ENCODE measurements around the gene SLC10A3.

The SLC10A3 gene

DNA sequence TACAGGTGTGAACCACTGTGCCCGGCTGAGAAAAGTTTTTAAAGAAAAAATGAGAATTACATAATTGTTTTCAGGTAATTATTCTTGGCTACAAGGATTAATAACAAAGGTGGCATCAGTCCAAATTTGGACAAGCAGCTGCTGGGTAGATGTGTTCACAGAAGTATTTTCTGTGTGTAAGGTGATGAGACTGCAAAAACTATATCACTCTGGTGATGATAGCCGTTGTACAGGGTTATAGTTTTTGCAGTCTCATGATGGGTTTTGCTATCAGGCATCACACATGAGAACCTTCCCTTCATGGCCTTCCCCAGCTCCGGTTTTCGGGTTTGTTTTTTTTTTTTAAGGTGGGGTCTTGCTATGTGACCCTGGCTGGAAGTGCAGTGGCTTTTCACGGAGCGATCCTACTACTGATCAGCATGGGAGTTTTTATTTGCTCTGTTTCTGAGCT lies 5.1 kb upstream of the SLC10A3 start:
- no peak overlapping the region for H3K4me3 Mint-ChIP-seq
- H3K9me3 Mint-ChIP-seq, result no peaks in the 10 kb centered on the region
- no peak overlapping the region for H3K27ac Mint-ChIP-seq
- peaks cover 9% of the 10 kb centered on the region for H3K4me1 Mint-ChIP-seq
- H3K36me3 Mint-ChIP-seq, result no peaks in the 10 kb centered on the region
- DNase-seq (ENCODE audit: low spot score in 2 of 2) (no peak), ATAC-seq (no peak)

DNA sequence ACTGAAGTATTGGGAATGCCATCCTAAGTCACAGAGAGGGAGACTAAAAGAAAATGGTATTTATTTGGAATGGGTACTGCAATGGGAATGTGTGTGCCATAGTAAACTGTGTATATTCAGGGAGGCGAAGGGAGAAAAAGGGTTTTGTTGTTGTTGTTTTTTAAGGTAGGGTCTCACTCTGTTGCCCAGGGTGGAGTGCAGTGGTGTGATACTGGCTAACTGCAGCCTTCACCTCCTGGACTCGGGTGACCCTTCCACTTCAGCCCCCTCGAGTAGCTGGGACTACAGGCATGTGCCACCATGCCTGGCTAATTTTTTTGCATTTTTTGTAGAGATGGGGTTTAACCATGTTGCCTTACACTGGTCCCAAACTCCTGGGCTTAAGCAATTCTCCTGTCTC lies 4.3 kb upstream of the SLC10A3 start:
- no peak overlapping the region for H3K27ac Mint-ChIP-seq
- no peak overlapping the region for H3K4me3 Mint-ChIP-seq

DNA sequence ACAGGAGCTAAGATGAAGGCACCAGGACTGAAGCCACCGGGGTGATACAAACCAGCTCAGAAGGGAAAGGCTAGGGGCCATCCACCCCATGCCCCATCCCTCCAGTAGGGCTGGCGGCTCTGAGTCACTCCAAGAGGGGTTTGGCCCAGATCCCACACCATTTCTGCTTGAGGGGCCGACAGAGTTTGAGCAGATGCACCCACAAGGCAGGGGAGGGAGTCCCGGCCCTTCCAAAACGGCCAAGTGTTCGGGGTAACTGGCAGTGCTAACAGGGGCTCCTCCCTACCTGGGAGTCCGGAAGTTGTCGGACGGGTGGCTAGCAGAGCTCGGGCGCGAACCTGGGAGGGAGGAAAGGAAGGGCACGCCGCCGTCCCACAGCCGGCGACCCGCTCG lies 412 bp downstream of the SLC10A3 start:
- ATAC-seq, result peak; percentile 40
- no peaks in the 10 kb centered on the region for H3K9me3 Mint-ChIP-seq
- peak overlapping the region; percentile 79 for H3K27ac Mint-ChIP-seq
- peak; percentile 12 to 69 for DNase-seq (ENCODE audit: low spot score in 2 of 2)
- H3K36me3 Mint-ChIP-seq, result peaks cover 12% of the 10 kb centered on the region
- H3K4me1 Mint-ChIP-seq, result peaks cover 30% of the 10 kb centered on the region
- H3K4me3 Mint-ChIP-seq, result peak overlapping the region; percentile 88

More for the DNA sequence above, 4.3 kb upstream of the SLC10A3 start:
- Mint-ChIP-seq H3K36me3 (no peaks in the 10 kb centered on the region), H3K4me1 (peaks cover 11% of the 10 kb centered on the region), H3K9me3 (no peaks in the 10 kb centered on the region)
- no peak for DNase-seq (ENCODE audit: low spot score in 2 of 2)
- ATAC-seq, result no peak

DNA sequence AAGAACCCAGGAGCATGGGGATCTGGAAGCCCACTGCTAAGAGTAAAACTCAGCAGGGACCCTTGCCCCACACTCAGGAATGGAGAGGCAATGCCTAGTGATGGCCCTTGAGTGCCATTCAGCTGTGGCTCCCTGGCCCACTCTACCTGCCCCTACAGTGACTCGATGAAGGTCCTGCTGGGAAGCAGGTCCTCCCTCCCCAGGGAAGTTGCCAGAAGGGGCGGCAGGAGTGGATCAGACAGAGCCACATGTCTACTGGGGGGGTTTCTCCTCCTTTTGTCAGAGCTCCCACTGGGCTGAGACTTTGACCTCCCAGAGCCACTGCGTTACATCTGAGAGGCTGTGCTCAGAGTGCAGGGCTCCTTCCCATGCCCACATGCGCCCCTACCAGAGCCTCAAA lies 1.2 kb downstream of the SLC10A3 start:
- peaks cover 30% of the 10 kb centered on the region for H3K4me1 Mint-ChIP-seq
- H3K9me3 Mint-ChIP-seq, result no peaks in the 10 kb centered on the region
- peak overlapping the region; percentile 79 for H3K27ac Mint-ChIP-seq
- no peak for DNase-seq (ENCODE audit: low spot score in 2 of 2)
- peak overlapping the region; percentile 88 for H3K4me3 Mint-ChIP-seq
- no peak for ATAC-seq
- H3K36me3 Mint-ChIP-seq, result peaks cover 20% of the 10 kb centered on the region

DNA sequence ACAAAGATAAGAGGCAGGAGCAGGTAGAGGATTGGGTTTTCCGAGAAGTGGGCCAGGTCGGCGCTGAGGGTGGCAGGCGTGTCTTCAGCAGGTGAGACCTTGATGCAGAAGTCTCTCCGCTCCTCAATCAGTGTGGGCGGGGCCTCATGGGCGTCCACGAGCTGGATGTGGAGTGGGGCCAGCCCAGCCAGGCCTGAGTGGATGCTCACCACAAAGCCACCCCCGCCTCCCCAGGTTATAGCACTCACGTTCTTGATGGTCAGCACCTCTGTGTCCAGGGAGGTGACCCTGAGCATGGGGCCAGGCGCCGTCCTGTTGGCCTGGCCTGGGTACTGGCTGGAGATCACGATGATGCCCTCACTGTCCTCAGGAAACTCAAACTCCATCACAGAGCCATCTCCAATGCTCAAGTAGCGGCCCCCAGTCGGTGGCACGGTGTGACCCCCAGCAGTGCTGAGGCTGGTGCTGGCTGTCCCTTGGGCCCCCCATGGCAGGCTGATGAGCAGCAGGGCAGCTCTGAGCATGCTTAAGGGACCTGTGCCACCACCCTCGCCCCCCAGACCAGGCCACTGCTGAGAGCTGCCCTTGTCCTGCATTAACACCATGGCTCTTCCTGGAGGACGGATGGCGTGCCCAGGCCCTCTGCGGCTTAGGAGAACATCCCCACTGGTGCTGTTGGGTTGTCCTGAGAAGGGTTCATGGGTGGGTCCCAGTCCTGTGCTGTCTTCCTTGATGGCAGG lies 1.9 kb downstream of the SLC10A3 start:
- H3K4me1 Mint-ChIP-seq, result peaks cover 31% of the 10 kb centered on the region
- peak overlapping the region; percentile 20 for H3K27ac Mint-ChIP-seq
- DNase-seq (ENCODE audit: low spot score in 2 of 2) (no peak), ATAC-seq (no peak)
- H3K4me3 Mint-ChIP-seq, result peak overlapping the region; percentile 88
- H3K36me3 Mint-ChIP-seq, result peaks cover 27% of the 10 kb centered on the region
- H3K9me3 Mint-ChIP-seq, result no peaks in the 10 kb centered on the region

DNA sequence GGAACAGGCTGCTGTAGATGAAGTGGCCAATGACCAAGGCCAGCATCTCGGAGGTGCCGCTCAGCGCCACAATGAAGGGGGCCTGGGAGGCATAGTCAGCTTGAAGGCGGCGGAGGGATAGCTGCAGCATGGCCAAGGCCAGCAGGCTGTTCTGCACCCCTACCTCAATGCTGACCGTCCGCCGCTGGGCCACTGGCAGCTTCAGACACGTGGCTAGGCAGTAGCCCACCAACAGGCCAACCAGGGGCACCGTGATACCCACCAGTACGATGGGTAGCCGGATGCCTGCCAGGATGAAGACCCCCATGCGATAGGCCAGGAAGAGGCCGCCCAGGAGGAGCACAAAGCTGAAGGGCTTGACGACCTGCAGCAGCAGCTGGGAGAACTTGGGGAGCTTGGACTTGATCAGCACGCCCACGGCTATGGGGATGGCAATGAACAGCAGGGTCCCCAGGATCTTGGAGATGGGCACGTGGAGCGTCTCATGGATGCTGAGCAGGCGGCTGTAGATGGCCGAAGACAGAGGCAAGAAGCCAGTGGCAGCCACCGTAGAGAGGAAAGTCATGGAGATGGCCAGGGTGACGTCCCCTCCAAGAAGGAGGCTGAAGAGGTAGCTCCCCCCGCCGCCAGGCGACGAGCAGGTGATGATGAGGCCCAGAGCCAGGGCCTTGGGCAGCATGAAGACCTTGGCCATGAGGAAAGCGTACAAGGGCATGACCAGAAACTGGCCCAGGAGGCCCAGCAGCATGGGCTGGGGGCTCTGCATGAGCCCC lies 2.7 kb downstream of the SLC10A3 start:
- ATAC-seq (no peak), DNase-seq (ENCODE audit: low spot score in 2 of 2) (no peak)
- Mint-ChIP-seq H3K4me3 (peak overlapping the region; percentile 65), H3K4me1 (peaks cover 38% of the 10 kb centered on the region), H3K9me3 (no peaks in the 10 kb centered on the region), H3K36me3 (peaks cover 32% of the 10 kb centered on the region), H3K27ac (peak overlapping the region; percentile 20)

DNA sequence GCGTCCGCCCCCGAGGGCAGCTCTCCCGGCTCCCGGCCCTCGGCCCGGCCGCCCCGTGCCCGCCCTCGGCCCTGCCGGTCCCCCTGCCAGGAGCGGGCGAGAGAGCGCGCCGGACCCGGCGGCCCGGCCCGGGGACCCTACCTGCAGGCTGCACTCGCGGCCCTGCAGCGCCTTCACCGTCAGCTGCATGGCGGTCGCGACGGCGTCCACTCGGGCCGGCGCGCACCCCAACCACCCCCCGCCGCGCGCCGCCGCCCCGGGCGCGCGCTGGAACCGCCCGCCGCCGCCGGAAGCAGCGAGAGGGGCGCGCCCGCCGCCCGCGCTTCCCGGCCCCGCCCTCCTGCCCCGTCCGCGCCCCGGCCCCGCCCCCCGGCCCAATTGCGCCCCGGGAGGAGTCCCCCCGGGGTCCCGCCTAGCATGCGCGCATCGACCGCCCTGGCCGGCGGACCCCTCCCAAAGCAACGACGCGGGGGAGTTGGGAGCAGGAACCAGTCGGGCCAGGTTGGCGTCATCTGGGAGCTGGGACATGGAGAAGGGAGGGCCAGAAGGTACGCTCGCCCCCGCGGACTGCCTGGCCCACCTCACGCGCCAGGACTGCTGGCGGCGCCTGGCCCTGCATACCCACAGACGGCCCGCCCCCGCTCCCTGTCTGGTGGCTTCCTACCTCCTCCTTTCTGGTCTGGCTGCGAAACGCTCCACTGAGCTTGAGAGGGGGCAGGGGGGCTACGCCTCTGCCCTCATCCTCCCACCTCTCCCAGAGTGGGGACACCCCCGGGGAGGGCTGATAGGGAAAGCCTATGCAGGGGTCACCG lies 3.8 kb downstream of the SLC10A3 start, which contains the start of gene UBL4A:
TSS of gene UBL4A (minus strand) at position 220 of the 812 bp plus-strand sequence. CDS start at position 189, 31 bp downstream.
- Mint-ChIP-seq H3K4me1 (peaks cover 38% of the 10 kb centered on the region), H3K36me3 (peaks cover 38% of the 10 kb centered on the region), H3K27ac (peak within 1 kb of the TSS; percentile 85), H3K4me3 (peak within 1 kb of the TSS; percentile 65), H3K9me3 (no peaks in the 10 kb centered on the region)
- DNase-seq (ENCODE audit: low spot score in 2 of 2) (peak; percentile 46 to 73), ATAC-seq (peak; percentile 43)

DNA sequence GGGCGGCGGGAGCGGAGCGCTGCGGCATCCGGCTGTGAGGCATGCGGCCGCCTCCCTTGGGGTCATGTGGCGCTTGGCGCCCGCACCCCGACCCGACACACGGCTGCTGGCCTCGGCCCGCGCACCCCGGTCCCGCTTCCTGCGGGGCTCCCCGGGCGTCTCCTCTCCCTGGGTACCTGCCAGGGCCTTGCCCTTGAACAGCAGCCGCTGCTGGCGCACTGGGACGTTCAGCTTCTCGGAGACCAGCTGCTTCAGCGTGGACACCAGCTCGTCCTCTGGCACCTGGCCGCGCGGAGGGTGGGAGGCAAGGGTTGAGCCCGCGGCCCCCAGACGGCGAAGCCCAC lies 4.4 kb downstream of the SLC10A3 start:
- no peak overlapping the region for H3K27ac Mint-ChIP-seq

DNA sequence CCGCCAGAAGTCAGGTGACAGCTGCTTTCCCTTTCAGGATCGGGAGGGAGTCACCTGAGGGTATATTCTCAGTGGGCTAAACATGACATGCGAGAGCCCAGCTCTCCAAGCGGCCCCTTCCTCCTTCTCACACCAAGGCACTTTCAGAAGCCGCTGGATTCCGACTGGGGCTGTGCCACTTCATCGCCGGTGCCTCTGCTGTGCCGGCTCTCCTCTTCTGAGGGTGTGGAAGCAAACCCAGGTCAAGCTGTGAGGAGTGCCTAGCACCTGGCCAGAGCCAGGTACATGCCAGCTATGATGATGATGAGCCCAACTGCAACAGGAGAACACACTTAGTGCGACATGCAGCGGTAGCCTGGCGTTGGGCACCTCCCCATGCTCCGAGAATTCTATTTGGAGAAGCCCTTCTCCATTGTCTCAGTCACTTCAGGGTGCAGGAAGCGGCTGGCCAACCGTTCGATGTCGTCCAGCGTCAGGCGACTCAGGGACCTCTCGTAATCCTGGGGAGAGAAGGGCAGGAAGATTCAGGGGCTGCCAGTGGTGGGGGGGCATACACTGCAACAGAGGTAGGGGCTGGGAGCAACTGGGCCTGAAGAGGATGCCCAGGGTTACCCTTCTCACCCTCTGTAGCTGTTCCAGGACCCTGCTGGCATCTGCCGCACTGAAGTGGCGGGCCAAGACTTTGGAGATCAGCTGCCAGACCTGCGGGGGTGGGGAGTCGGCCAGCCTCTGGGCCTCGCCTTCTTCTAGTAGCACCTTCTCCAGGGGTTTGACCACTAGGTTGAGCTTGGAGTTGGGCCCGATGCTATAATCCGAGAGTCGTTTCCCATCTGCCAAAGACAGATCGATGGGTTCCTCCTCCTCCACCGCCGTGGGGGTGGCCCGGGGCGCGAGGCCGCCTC lies 5.0 kb downstream of the SLC10A3 start:
- Mint-ChIP-seq H3K27ac (no peak overlapping the region), H3K9me3 (no peaks in the 10 kb centered on the region), H3K36me3 (peaks cover 38% of the 10 kb centered on the region), H3K4me3 (peak overlapping the region; percentile 65), H3K4me1 (peaks cover 29% of the 10 kb centered on the region)
- DNase-seq (ENCODE audit: low spot score in 2 of 2), result no peak
- no peak for ATAC-seq

More for the DNA sequence above, 4.4 kb downstream of the SLC10A3 start:
- peaks cover 33% of the 10 kb centered on the region for H3K4me1 Mint-ChIP-seq
- peaks cover 38% of the 10 kb centered on the region for H3K36me3 Mint-ChIP-seq
- peak overlapping the region; percentile 65 for H3K4me3 Mint-ChIP-seq
- H3K9me3 Mint-ChIP-seq, result no peaks in the 10 kb centered on the region
- peak; percentile 4 for ATAC-seq
- peak; percentile 9 to 64 for DNase-seq (ENCODE audit: low spot score in 2 of 2)

DNA sequence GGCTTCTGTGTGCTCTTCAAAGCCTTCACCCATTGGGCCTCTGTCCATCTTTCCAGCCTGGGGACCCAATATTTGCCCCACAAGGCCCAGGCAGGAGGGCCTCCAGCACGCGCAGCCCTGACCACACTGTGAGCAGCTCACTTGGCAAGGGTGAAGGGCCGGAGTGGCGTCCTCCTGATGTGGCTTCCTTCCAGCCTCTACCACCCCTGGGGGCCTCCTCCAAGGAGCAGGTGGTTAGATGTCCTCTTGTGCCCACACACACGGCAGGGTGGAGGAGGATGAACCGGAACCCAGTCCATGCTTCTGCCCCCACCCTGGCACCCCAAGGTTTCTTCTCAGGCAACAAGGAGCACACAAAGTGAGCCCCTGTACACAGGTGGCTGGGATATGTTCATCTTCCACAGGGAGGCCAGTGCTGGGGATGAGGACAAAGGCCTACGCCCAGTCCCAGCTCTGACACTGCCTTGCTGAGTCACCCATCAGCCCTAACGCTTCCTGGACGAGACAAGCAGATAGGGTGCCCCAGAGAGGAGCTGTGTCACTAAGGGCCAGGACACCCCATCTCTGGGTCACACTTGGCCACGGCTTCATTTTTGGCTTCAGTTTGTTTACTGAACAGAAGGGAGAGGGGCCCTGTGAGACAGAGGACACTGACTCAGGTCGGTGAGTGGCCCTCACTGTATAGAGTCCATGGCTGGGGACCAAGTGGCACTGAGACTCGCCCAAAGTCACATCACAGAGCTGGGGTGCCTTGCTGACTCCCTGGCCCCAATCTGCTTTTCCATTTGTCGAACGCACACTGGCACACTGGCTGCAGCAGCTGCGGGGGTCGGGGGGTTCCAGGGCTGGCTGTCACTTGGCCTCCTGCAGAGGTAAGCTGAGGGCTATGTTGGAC lies 5.9 kb downstream of the SLC10A3 start:
- H3K36me3 Mint-ChIP-seq, result peaks cover 39% of the 10 kb centered on the region
- peak overlapping the region; percentile 37 for H3K27ac Mint-ChIP-seq
- ATAC-seq, result no peak
- no peak for DNase-seq (ENCODE audit: low spot score in 2 of 2)
- H3K9me3 Mint-ChIP-seq, result no peaks in the 10 kb centered on the region
- H3K4me3 Mint-ChIP-seq, result peak overlapping the region; percentile 65
- H3K4me1 Mint-ChIP-seq, result peaks cover 27% of the 10 kb centered on the region

DNA sequence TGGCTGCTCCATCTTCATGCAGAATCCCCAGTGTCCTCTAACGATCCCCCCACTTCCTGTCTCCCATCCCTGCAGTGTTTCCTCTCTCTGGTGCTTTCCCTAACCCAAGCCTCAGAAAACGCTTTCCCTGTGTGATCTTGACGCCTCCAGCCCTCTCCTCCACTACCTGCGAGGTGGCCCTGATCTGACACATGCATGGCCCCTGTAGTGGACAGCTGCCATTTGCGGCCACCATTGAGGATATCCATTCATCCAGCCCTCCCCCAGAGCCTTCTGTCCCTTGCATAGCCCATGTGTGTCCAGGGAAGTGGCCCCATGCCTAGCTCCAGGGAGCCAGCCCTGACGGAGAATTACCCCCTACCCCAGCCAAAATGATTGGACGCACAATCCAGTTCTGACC lies 7.1 kb downstream of the SLC10A3 start:
- no peak overlapping the region for H3K4me3 Mint-ChIP-seq
- ATAC-seq, result no peak
- H3K4me1 Mint-ChIP-seq, result peaks cover 20% of the 10 kb centered on the region
- no peak overlapping the region for H3K27ac Mint-ChIP-seq
- H3K9me3 Mint-ChIP-seq, result no peaks in the 10 kb centered on the region
- no peak for DNase-seq (ENCODE audit: low spot score in 2 of 2)
- peaks cover 51% of the 10 kb centered on the region for H3K36me3 Mint-ChIP-seq

DNA sequence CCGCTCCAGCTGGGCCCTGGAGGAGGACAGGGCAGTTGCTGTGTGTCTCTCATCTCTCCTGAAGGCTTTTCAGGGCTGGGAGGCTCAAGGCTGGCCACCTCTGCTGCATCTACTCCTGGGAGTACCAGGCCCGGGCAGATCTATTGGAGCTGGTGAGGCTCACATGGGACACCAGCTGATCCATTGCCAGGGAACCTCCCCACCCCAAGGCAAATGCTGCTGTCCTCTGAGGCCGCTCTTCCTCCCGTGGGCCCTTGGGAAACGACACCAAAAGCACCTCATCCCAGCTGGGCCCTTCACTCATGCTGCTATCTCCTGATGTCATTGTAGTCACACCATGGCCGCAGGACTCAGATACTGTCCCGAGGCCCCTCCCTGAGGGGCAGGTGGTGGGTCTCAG lies 7.6 kb downstream of the SLC10A3 start:
- Mint-ChIP-seq H3K27ac (no peak overlapping the region), H3K9me3 (no peaks in the 10 kb centered on the region), H3K36me3 (peaks cover 52% of the 10 kb centered on the region), H3K4me3 (no peak overlapping the region), H3K4me1 (peaks cover 14% of the 10 kb centered on the region)
- ATAC-seq, result no peak
- no peak for DNase-seq (ENCODE audit: low spot score in 2 of 2)

DNA sequence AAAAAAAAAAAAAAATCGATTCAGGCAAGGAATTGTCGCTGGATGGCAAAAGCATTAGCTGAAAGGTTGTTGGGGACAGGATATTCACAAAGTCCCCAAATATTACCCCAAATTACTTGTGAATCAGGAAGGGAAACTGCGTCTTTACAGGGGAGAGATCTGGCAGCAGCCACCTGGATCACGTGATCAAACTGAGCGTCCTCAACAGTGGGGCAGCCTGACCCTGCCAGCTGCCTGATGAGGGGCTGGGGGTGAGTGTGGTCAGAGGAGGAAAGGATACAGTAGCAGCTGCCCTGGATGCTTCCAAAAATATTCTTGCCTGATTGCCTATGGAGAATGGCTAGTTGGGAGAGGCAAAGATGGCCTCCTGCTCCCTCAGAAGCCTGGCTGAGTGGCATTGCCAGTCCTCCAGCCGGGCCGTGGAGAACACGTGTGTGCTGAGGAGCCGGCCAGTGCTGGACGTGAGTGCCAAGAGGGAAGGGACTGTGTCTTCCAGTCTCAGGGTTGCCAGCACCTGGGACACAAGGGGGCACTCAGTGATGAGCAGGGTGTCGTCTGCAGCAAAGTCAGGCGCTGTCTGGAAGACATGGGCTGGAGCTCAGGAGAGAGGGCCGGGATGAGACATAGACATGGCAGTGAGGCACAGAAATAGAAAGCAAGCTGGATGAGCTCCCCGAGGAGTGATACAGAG lies 8.4 kb downstream of the SLC10A3 start:
- H3K4me3 Mint-ChIP-seq, result no peak overlapping the region

More for the DNA sequence above, 8.4 kb downstream of the SLC10A3 start:
- peaks cover 14% of the 10 kb centered on the region for H3K4me1 Mint-ChIP-seq
- ATAC-seq, result no peak
- peaks cover 45% of the 10 kb centered on the region for H3K36me3 Mint-ChIP-seq
- no peak overlapping the region for H3K27ac Mint-ChIP-seq
- no peak for DNase-seq (ENCODE audit: low spot score in 2 of 2)
- H3K9me3 Mint-ChIP-seq, result no peaks in the 10 kb centered on the region

Measured in stimulated activated effector memory CD8-positive, alpha-beta T cell treated with anti-CD3 and anti-CD28 coated beads, Interleukin-12 subunit alpha, Interleukin-12 subunit beta, amount 100 ng/mL, for 72 hours (primary cell).